Measurements from ENCODE around the gene ANKRD40CL.

The ANKRD40CL gene

DNA sequence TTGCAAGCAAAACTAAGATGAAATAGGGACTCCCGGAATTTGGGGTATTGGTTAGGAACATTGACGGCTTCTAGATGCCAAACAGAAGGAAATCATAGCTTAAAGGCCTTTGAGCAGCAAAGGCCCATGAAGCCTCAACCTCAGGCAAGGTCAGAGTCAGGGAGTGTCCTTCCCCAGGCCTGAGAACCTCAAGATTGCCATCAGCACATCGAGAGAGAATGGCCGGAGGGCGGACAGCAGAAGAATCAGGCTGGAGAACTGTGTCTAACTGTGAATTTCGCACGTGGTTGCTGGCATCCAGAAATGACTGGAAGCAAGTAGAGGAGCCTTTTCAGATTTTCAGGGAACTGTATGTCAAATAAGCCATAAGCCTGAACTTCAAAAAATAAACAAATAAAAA is 24.8 kb upstream of the ANKRD40CL start:
- DNase-seq (ENCODE audit: extremely low spot score, insufficient read length, low read depth) (no peak), FAIRE-seq (no peak)

DNA sequence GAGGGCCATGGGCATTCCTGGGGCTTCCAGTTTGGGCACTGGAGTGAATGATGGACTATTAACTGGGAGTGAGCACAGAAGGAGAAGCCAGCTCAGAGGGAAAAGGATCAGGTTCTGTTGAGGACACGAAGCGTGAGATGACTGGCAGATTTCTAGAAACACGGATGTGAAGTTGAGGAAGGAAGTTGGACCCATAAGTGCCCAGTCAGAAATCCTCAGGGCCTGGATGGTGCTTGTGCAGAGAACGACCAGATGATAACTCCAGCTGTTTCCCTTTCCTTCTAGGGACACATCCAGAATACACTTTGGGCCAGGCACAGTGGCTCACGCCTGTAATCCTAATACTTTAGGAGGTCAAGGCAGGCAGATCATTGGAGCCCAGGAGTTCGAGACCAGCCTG is 23.3 kb upstream of the ANKRD40CL start:
- FAIRE-seq (no peak), DNase-seq (ENCODE audit: extremely low spot score, insufficient read length, low read depth) (no peak)

DNA sequence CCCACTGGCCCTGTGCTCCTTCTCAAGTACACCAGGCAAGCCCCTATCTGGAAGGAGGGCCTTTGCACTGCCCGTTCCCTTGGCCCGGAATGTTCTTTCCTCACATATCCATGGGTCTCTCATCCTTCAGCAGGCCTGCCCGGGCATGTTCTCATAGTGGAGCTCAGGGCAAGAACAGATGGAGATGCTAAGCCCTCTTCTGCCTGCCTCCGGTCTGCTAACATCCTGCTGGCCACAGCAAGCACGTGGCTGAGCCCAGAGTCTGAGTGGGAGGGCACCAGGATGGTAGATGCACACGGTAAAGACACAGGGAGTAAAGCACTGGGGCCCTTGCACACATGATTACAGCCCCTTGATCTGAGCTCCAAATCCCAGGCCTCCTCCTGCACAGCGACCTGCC is 19.8 kb upstream of the ANKRD40CL start:
- DNase-seq (ENCODE audit: extremely low spot score, insufficient read length, low read depth) (no peak), FAIRE-seq (no peak)

DNA sequence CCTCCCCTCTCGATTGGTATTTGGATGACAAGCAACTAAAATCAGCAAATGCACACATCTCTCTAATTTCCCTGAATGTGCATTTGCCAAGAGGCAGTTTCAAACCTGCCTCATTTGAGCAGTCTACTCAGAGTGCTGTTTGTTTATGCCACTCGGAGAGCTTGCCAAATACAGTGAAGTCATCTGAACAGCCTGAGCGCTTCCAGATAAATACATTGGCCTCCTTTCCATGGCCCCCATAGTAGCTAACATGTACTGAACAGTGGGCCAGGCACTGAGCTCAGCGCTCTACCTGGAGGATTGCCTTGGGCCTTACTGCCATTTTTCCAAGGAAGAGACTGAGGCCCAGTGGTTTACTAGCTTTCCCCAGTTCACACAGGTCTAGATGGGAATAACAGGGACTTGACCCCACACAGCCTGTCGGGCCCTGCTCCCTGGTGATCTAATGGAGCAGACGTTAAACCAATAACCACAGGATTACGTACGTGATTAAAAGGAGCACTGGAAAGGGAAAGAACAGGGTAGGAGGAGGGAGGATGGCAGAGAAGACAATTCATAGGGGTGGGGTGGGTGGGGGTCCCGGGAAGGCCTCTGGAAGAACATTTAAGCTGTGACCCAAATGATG is 18.7 kb upstream of the ANKRD40CL start:
- FAIRE-seq = no peak

DNA sequence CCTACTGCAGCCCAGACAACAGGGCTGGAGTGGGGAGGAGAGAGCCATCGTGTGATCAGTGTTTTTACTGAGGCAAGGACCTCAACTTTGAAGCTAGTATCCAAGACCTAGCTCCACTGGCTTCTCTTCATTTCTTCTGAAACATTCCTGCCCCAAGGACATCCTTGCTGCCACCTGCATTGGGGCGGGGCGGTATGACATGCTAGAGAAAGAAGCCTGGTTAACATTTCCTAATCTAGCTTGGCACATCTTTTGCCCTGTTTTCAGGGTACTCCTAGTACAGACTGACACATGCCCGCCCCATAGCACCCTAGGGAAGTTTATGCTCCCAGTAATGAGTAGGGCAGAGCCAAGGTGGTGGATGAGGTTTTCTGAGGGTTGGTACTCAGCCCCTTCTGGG is 17.8 kb upstream of the ANKRD40CL start:
- FAIRE-seq = no peak

More for the DNA sequence above, 18.7 kb upstream of the ANKRD40CL start:
- no peak for DNase-seq (ENCODE audit: extremely low spot score, insufficient read length, low read depth)

DNA sequence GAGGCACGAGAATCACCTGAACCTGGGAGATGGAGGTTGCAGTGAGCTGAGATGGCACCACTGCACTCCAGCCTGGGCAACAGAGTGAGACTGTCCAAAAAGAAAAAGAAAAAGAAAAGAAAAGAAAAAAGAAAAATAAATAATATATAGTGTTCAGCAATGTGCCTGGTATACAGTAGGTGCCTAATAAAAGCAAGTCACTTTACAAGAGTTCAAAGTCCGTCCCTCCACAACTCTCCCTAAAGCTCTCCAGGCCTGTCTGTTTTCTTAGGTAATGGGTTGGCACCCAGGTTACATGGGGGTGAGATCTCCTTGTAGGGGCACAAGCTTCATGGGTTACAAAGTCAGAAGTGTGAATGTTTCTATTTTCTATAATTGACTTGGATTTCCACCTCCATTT is 16.6 kb upstream of the ANKRD40CL start:
- no peak for DNase-seq (ENCODE audit: extremely low spot score, insufficient read length, low read depth)
- no peak for FAIRE-seq

More for the DNA sequence above, 17.8 kb upstream of the ANKRD40CL start:
- no peak for DNase-seq (ENCODE audit: extremely low spot score, insufficient read length, low read depth)

DNA sequence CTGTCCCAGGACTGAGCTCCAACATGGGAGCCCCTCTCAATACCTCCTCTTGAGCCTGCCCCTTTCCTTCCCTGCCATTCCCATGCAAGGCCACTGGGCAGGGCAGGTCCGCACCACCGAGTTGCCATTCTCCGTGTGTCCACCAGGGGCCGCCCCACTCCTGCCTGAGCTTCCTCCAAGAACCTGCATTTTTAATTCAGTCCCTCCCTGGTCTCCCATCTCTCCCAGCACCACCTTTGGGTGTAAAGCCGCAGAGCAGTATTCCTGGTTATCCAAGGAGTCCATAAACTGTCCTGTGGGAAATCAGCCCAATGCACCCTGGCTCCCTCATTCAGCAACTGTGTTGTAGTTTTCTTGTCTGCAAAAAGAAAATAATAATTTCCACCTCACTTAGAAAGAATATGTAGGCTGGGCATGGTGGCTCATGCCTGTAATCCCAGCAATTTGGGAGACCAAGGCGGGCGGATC is 15.9 kb upstream of the ANKRD40CL start:
- DNase-seq (ENCODE audit: extremely low spot score, insufficient read length, low read depth) (peak; percentile 81), FAIRE-seq (peak; percentile 85)

DNA sequence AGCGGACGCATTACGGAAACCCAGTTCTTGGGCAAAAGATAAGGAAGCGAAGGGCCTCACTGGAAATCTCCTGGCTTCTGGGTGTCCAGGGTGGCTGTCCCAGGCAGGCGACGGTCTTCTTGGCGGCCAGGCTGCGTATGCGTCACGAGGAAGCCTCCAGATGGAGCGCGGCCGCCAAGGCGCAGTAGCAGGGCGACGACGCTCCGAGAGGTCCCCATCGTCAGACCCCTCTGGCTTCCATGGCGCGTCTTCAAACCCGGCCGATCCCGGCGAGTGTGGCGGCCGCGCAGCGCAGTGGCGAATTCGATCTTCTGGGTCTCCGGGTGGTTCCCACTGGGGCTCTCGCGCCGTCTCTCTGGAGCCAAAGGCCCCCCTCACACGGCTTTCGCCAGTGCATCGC is 13.8 kb upstream of the ANKRD40CL start:
- no peak for FAIRE-seq

DNA sequence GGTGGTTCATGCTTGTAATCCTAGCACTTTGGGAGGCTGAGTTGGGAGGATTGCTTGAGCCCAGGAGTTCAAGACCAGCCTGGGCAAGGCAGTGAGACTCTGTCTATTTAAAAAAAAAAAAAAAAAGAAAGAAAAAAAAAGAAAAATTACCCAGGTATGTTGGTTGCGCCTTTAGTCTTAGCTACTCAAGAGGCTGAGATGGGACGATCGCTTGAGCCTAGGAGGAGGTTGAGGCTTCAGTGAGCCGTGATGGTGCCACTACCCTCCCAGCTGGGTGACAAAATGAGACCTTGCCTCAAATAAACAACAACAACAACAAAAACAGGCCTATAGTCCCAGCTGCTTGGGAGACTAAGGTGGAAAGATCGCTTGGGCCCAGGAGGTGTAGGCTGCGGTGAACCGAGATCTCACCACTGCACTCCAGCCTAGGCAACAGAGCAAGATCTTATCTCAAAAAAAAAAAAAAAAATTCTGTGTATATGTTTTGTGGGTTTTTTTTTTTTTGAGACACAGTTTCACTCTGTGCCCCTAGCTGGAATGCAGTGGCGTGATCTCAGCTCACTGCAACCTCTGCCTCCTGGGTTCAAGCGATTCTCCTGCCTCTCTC is 12.5 kb upstream of the ANKRD40CL start:
- DNase-seq (ENCODE audit: extremely low spot score, insufficient read length, low read depth) = no peak
- no peak for FAIRE-seq

More for the DNA sequence above, 13.8 kb upstream of the ANKRD40CL start:
- no peak for DNase-seq (ENCODE audit: extremely low spot score, insufficient read length, low read depth)

DNA sequence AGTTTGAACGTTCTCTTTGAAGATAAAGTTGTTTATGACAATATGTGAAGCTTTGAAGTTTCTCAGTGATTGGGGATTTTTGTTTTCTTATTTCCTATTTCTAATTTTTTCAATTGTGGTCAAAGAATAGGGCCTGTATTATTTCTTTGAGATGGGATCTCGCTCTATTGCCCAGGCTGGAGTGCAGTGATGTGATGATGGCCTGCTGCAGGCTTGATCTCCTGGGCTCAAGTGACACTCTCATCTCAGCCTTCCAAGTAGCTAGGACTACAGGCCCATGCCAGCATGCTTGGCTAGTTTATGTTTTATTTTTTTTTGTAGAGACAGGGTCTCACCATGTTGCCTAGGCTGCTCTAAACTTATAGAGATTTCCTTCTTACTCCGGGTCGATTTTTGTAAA is 11.7 kb upstream of the ANKRD40CL start:
- FAIRE-seq (no peak), DNase-seq (ENCODE audit: extremely low spot score, insufficient read length, low read depth) (no peak)

DNA sequence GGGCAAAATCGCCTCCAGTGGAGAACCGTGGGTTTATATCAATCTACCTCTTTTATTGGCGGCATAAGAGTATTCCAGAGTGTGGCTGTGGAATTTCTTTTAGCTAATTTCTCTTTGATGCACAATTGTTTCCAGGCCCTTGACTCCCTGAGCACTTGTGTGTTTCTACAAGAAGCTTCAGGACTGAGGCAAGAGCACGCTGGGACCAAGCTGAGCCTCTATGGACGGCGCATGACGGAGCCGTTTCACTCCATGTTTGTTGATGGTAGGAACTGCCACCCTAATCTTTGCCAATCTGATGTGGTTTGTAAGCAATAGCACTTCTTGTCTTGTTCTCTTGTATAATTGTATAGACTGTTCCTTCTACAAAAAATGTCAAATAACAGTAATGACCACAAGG is 11.2 kb upstream of the ANKRD40CL start:
- DNase-seq (ENCODE audit: extremely low spot score, insufficient read length, low read depth) (no peak), FAIRE-seq (no peak)

DNA sequence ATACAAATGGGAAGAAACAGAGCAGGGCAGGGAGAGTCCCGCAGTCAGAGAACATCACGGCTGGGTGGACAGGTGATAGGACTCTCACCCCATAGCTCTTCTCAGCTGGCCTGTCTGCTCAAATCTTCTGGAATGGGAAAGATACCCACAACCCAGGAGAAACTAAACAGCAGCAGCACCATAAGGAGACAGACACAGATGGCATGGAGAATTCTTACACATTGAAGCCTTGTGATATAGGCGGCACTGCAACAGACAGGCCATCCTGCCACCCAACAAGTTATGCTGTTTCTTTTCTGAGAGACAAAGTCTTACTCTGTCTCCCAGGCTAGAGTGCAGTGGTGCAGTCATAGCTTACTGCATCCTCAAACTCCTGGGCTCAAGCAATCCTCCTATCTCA is 8.6 kb upstream of the ANKRD40CL start:
- no peak for FAIRE-seq
- DNase-seq (ENCODE audit: extremely low spot score, insufficient read length, low read depth) = no peak

DNA sequence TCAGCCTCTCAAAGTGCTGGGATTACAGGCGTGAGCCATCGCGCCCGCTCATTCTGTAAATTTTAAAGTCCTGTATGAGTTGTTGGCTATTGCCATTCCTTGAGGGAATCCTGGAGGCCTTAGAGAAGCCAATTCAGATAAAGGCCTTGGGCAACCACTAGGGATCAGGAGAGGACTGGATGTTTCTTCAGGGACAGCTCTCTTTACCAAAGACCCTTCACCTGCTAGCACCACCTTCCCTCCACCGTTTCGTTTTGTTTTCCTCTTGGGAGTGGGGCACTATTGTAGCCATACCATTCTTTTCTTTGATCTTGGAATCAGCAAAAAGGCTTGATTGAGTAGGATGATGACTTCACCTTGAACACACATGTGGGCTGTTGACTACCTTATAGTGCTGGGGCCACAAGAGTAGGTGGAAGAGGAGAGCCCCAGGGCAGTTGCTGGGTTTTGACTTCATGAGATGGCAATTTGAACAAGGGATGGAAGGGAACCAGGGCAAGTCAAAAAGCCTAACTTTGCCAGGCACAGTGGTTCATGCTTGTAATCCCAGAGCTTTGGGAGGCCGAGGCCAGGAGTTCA is 7.0 kb upstream of the ANKRD40CL start:
- no peak for FAIRE-seq
- no peak for DNase-seq (ENCODE audit: extremely low spot score, insufficient read length, low read depth)

DNA sequence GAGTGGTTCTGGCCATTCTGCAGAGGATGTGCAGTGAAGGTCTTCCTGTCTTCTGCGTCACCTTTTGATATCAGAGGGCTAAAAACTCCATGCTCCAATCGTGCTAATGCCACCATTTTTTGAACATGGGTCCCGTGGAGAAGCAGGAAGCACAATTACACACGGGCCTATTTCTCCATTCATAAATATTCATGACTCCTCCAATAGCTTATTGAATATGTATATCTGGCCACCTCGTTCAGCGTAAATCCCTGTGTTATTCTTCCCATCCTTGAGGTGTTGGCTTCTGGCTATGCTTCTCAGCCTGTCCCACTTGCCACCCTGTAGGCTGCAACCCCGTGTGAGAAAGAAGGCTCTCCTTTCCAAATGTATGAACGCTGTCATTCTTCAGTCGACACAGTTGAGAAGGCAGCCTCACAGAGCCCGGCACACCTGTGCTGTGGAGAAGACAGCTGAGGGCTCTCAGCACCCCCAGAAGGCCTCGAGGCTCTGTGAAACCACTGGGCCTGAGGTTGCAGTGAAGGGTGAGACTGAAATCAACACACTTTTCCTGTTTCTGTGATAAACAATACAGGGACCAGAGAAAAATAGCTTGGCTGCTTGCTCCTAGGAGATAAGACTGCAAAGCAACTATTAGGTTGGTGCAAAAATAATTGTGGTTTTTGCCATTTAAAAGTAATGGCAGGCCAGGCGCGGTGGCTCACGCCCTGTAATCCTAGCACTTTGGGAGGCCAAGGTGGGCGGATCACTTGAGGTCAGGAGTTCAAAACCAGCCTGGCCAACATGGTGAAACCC is 4.9 kb upstream of the ANKRD40CL start:
- FAIRE-seq = no peak
- DNase-seq (ENCODE audit: extremely low spot score, insufficient read length, low read depth) = no peak

DNA sequence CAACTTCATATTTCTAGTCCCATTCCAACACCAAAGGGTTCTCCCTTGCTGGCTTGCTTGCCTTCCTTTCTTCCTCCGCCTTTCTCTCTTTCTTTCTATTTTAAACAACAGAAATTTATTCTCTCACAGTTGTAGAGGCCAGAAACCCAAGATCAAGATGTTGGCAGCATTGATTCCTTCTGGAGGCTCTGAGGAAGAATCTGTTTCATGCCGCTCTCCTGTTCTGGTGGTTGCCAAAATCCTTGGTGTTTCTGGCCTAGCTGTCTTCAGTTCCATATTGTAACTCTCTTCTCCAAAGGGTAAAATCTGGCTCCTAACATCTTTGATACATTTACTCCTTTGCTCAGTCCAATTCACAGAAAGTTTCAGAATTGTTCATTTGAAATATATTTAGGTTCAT is 3.0 kb upstream of the ANKRD40CL start:
- no peak for DNase-seq (ENCODE audit: extremely low spot score, insufficient read length, low read depth)
- FAIRE-seq = no peak

DNA sequence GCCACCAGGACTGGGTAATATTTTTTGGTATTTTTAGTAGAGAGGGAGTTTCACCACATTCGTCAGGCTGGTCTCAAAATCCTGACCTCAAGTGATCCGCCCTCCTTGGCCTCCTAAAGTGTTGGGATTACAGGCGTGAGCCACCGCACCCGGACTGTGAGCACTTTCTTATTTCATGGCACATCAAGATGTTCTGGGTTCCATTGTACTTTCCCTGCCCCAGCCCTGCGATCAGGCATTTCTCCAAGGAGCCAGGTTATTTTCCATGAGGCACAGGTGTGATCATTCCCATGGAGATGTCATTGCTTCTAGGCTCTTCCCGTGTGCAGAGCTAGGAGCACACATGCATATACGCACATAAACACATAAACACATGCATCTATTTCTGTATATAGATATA is 2.6 kb upstream of the ANKRD40CL start:
- FAIRE-seq = no peak
- DNase-seq (ENCODE audit: extremely low spot score, insufficient read length, low read depth) = no peak

DNA sequence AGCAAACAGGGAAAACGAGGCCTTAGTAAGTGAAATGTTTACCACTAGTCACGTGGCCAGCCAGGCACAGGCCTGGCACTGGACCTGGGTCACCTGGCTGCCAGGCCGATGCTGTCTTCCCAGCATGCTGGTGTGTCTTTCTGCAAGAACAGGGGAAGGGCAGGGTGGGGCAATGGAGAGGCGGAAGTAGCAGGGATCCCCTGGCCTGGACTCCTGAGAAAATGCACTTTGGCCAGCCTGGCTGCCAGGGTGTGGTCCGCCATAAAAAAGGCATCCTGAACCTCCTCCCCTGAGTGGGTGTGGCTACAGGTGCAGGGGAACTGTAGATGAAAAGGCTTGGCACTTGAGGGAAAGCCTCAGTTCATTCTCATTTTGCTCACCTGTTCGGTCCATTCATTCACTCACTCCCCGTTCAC is 1.0 kb upstream of the ANKRD40CL start:
- DNase-seq (ENCODE audit: extremely low spot score, insufficient read length, low read depth) (no peak), FAIRE-seq (no peak)

DNA sequence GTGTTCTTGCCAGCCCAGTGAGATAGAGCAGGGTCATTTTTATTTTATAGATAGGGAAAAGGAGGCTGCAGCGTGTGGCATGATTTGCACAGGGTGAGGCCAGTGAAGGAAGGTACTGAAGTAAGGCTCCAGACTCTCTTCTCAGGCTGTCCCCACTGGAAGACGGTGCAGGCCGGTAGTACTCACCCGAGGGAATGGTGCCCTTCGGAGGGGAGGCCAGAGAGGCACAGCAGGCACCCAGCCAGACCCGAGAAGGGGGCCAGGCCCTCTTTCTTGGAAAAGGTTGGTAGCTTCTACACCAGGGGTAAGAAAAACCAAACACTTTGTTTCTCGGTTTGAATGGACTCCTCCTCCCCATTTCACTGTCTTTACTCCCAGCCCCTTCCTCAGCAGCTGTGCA is 288 bp downstream of the ANKRD40CL start:
- FAIRE-seq = no peak
- no peak for DNase-seq (ENCODE audit: extremely low spot score, insufficient read length, low read depth)

DNA sequence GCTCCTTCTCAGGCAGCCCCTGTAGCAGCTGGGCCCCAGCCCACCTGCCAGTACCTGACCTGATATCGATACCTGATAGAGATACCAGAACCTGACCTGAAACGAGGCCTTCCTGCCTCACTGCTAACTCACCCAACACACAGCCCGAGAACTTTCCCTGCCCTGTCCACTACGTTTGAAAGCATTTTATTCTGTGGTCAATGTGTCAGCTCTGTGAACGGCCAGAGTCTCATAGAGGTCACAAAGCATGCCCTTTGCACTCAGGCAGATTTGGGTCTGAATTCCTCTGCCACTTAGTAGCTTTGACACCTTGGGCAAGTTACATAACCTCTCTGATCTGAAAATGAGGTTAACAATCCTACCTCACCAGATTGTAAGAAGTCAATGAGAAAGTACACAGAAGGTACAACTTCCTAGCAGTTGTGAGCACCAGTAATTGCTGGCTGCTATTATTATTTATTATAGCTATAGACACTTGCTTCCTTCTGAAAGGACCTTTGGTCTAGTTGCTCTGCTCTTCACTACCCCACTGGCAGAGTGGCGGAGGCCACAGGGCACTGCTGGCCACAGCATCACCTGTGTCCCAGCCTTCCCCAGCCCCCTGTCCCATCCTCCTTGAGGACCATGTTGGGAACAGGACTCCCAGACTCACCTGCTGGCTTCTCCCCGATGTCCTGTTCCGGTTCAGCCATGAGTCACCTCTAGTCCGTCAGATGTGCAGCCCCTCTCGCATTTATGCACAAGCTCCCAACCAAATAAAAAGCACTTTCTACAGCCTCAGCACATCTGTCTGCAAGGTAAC is 895 bp downstream of the ANKRD40CL start:
- FAIRE-seq = no peak

More for the DNA sequence above, 895 bp downstream of the ANKRD40CL start:
- no peak for DNase-seq (ENCODE audit: extremely low spot score, insufficient read length, low read depth)

All from GM18507 (cell line).